Neural progenitor cell (in vitro differentiated cells): Measurements from ENCODE around the gene AKAP6.

Experiments
- CTCF ChIP-seq: fragments of 200-600 bp; sonication (generic); IDR thresholded peaks from 2 replicates; pipeline ENCODE4 v1.5.1; 2017; ENCODE audit warnings: antibody characterized with exemption, mild to moderate bottlenecking
- EZH2phosphoT487 ChIP-seq: fragments of 200-600 bp; sonication (generic); IDR thresholded peaks from 2 replicates; pipeline ENCODE4 v1.6.1; 2017; ENCODE audit warnings: antibody characterized with exemption

GRCh38 chr14:32567543-32568384 lies 238.7 kb downstream of the AKAP6 start:
- no peak for TF ChIP-seq EZH2phosphoT487
- no peak for TF ChIP-seq CTCF
